ENCODE results near the gene ID3.

GRCh38 chr1:23564529-23565122 lies 5.3 kb upstream of the ID3 start:
- TF ChIP-seq POLR2A (IDR thresholded peaks at IDR 0.05) (no peak), EP300 (IDR thresholded peaks at IDR 0.05) (no peak), POLR2AphosphoS5 (IDR thresholded peaks at IDR 0.05) (no peak)
- TF ChIP-seq, protein P1, sequence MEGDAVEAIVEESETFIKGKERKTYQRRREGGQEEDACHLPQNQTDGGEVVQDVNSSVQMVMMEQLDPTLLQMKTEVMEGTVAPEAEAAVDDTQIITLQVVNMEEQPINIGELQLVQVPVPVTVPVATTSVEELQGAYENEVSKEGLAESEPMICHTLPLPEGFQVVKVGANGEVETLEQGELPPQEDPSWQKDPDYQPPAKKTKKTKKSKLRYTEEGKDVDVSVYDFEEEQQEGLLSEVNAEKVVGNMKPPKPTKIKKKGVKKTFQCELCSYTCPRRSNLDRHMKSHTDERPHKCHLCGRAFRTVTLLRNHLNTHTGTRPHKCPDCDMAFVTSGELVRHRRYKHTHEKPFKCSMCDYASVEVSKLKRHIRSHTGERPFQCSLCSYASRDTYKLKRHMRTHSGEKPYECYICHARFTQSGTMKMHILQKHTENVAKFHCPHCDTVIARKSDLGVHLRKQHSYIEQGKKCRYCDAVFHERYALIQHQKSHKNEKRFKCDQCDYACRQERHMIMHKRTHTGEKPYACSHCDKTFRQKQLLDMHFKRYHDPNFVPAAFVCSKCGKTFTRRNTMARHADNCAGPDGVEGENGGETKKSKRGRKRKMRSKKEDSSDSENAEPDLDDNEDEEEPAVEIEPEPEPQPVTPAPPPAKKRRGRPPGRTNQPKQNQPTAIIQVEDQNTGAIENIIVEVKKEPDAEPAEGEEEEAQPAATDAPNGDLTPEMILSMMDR (IDR thresholded peaks at IDR 0.05): no peak

All from stomach (tissue), 4 donors.